Fibroblast of the aortic adventitia (primary cell): ENCODE measurements around the gene CYTL1. TPM values are rescaled to one million over a fixed set of nuclear protein-coding genes. Genes with fewer than 3 reads are reported as not detected.
A peak's percentile ranks its signal among the peaks of the same experiment; 100 is the strongest.

Source experiments
- DNase-seq: peaks from one replicate; pipeline ENCODE4 v3.0.0-alpha.2; 2010; ENCODE audit warnings: low read depth
- H3K4me3 ChIP-seq: 2 replicates; pipeline ENCODE4 v1.5.1; 2011; ENCODE audit warnings: low read depth, mild to moderate bottlenecking, control low read depth, low read length, moderate library complexity
- total RNA-seq: library from RNA; depleted of rRNA; stranded (reverse); fragments of >200 nt; gene quantifications from 2 replicates; pipeline ENCODE4 v1.2.3, GENCODE V29; 2012; ENCODE audit warnings: low replicate concordance
- TF ChIP-seq, protein P1 (sequence below): IDR thresholded peaks from 2 replicates; pipeline ENCODE4 v1.5.1; 2011; ENCODE audit warnings: mild to moderate bottlenecking, low read length, control low read depth, inconsistent platforms; ENCODE audit not compliant: insufficient read depth

The CYTL1 gene
- total RNA-seq, 1 donor: 12.5 TPM

DNA sequence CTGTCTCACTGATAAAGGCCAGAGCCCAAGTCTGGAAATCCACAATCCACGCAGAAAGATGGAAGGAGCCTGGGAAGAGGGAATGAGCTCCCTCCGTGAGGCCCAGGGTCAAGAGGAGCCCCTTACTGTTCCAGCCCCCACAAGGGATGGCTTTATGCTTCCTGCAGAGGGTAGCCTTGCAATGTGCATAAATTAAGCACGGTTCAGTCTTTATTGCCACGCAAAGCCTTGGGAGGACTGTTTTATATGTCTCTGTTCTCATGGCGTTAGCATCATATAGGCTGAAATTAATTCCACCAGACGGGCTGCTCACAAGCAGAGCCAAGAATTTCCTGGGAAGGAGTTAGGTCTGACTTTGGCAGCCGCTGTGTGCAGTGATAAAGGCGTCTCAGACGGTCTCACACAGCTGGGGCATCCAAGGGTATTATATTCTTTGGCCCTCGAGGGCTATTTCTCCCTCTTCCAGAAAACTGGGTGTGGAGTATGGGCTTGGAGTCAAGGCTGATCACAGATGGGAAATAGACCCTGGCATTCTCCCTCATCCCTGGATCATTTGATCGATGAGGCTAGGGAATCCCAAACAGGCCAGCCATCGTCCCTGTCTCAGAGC, 38.5 kb downstream of the CYTL1 start:
- TF ChIP-seq, protein P1, sequence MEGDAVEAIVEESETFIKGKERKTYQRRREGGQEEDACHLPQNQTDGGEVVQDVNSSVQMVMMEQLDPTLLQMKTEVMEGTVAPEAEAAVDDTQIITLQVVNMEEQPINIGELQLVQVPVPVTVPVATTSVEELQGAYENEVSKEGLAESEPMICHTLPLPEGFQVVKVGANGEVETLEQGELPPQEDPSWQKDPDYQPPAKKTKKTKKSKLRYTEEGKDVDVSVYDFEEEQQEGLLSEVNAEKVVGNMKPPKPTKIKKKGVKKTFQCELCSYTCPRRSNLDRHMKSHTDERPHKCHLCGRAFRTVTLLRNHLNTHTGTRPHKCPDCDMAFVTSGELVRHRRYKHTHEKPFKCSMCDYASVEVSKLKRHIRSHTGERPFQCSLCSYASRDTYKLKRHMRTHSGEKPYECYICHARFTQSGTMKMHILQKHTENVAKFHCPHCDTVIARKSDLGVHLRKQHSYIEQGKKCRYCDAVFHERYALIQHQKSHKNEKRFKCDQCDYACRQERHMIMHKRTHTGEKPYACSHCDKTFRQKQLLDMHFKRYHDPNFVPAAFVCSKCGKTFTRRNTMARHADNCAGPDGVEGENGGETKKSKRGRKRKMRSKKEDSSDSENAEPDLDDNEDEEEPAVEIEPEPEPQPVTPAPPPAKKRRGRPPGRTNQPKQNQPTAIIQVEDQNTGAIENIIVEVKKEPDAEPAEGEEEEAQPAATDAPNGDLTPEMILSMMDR: no peak
- DNase-seq: peak; percentile 84
- H3K4me3 ChIP-seq: no peak overlapping the region

DNA sequence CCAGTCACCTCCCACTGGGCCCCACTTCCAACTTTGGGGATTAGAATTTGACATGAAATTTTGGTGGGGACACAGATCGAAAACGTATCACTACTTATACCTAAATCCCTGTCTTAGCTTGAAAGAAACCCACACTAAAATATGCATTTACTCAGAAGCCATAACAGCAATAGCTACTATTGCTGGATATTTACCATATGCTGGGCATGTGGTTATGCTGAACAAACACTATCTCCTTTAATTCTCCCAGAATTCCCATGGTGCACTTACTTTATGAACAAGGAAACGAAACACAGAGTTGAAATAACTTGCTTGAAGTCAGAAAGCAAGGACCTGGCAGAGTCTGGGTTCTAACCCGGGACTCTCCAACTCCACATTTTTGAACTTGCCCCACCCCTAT, 39.3 kb downstream of the CYTL1 start:
- no peak overlapping the region for H3K4me3 ChIP-seq
- TF ChIP-seq, protein P1: no peak
- no peak for DNase-seq

GRCh38 chr4:4974727-4975126, 44.5 kb downstream of the CYTL1 start:
- TF ChIP-seq, protein P1: no peak
- H3K4me3 ChIP-seq: no peak overlapping the region
- no peak for DNase-seq

DNA sequence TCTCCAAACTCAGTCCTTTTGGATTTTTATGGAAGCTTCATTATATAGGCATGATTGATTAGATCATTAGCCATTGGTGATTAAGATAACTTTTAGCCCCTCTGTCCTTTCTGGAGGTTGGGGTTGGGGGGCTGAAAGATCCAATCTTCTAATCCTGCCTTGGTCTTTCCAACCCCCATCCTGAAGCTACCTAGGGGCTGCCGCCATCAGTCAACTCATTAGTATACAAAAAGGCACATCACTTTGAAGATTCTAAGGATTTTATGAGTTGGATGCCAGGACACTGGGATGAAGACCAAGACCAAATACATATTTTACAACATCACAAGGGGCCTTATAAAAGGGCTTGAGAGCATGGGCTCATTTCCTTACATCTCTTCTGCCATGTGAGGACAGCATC, 47.5 kb downstream of the CYTL1 start:
- no peak overlapping the region for H3K4me3 ChIP-seq
- DNase-seq: no peak
- TF ChIP-seq, protein P1: no peak

DNA sequence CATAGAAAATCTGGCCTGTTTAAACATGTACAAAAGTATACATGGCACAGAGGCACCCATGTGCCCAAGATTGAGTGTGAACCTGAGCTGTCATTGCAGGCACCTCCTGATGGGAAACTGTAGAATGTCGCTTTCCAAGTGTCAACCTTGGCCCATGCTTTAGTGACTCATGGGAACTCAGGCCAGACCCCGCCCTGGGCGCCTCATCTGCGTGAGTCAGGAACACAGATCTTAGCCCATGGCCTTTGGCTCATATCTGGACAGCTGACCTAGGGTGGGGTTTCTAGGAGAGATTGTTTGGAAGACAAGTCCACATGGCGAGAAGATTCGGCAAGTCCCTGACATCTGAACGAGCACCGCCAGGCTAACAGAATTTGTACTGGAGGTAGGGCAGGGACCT, 50.0 kb downstream of the CYTL1 start:
- TF ChIP-seq, protein P1: no peak
- peak; percentile 86 for DNase-seq
- no peak overlapping the region for H3K4me3 ChIP-seq

DNA sequence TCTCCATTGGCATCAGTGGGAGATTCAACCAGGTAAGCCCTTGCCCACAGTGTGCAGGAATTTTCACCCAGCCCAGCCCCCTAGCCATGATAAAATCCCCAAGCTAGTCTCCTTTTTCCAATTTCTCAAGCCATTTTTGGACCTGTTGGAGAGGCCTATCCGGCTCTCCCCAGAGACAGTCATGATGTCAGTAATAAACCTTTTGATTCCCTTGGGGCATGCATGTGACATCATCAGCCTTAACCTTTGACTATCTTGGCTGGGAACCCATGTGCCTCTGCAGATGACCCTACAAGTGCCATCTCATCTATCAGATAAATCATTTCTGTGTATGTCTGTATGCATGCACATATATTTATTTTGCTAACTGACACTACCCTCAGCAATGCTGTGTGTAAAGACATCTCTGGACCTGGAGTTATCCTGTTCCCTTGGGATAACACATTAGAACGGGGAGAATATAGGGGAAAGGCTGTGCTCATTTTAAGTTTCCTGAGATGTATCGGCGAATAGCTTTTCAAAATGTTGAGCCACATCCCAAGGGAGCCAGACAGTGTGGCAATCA, 51.0 kb downstream of the CYTL1 start:
- TF ChIP-seq, protein P1: no peak
- DNase-seq: peak; percentile 51
- H3K4me3 ChIP-seq: no peak overlapping the region

Other genes with a start within 250 kb of the CYTL1 start
- gene MSX1, start 159.8 kb downstream of the CYTL1 start, total RNA-seq: 4.3 and 17.6 TPM in 2 replicates
- 4.0 and 5.3 TPM in 2 replicates for gene STK32B, start 32.0 kb upstream of the CYTL1 start, total RNA-seq